ENCODE data around the gene LHX3.
A peak's percentile ranks its signal among the peaks of the same experiment; 100 is the strongest.

Gene LHX3

DNA sequence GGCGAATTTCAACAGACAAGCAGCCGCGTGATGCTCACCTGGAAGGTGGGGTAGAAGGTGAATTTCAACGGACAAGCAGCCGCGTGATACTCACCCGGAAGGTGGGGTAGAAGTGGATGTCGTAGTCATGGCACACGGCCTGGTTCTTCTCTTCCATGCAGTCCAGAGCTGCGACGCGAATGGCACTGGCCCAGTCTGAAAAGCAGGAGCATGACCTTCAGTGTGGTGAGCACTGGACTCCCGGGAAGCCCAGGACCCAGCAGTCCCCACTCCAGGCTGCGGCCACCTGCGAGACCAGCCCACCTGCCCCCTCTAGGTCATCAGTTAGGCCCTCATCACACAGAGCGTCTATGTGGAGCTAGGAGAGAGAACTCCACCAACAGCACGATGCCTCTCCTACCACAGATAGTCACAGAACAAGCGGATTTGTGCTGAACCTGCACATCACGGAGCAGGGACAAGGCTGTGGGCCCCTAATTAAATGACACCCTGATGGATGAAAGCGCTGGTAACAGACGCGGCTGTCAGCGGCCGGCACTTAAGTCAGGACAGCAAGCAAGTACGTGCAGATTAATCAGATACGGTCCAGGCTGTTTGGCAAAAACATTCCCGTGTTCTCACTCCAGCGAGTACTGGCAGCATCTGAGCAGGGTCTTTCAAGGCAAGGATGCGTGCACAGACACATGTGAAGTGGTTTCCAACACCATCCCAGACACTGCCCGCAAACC is 21.9 kb upstream of the LHX3 start:
- no peak for DNase-seq (ENCODE audit: low spot score)

DNA sequence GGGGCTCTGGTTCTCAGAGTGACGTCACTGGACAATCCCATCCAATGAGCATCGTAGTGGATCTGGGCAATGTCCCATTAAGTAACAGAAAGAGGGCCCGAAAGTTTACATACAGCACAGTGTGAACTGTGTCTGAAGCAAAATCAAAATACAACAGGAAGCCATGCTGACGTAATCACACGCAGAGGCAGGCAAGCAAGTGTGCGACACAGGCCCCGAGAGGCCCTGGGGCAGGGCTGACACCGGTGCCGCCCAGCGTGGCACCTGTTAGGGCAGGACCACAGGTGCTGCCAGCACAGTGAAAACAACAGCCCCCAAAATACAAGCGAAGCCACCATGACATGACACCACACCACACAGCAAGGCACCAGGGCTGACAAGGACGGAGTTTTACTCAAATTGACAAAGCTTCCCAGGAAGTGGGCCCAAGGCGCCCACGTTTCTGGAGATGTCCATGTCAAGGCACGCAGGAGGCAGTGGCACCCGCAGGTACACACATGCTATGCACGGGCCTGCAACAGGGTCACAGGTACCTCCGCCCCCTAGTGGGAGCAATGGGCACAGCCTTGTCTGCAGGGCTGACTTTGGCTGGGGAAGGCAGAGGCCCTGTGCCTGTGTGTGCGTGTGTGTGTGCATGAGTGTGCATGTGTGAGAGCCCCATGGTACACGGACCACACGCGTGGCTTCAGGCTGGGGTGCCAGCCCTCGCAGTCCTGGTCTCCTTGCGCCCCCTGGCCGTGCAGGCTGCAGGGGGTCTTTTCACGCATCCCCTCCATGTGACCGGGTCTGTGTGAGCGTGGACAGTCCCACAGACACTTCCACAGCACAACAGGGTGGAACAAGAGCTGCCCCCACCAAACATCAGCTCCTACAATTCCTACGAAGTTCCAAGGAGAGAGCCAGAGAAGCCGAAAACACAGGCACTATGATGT is 21.1 kb upstream of the LHX3 start:
- DNase-seq (ENCODE audit: low spot score) = peak; percentile 84

DNA sequence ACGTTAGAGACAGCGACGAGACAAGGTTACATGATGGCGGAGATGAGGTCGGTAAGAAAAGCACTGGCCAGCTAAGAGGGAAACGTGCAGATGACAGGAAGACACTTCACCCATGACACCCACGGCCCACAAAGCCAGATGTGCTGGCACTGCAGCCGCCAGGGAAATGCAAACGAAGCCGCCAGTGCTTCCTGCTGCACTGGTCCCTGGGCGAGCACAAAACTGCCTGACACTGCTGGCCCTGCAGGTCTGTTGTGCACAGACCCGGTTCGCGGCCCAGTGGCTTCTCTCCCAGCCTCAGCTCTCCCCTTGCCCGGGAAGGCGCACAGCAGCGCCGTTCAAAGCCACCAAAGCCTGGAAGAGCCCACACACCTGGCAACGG is 20.4 kb upstream of the LHX3 start:
- DNase-seq (ENCODE audit: low spot score) = no peak

DNA sequence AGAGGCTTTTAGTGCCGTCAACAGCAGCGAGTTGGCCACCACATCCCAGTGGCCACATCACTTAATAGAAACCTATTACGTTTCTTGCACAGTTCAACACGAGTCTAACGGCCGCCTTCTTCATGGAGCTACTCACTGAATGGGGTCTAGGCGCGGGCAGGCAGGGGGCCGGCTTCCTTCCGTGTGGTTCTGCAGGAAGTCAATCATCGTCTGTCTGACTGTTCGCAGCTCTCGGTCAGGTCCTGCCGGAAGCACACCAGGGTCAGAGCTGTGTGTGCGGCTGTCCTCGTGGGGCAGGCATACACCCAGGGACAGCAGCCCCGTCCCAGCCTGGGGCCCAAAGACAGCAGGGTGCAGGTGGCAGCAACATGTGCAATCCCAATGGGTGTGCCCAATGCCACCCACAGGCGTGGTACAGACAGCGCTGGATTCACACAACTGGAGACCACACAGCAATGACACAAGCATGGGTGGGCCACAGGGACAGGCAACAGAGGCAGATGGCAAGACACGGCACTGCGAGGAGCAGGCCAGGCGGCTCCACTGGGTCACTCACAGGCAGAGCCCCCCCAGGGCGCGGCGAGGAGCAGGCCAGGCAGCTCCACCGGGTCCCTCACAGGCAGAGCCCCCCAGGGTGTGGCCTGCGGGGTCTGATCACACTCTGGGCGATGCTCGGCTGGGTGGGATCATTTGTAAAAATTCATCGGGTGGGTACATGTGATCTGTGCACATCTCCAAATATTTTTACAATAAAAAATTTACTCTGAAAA is 19.1 kb upstream of the LHX3 start:
- DNase-seq (ENCODE audit: low spot score) = no peak

DNA sequence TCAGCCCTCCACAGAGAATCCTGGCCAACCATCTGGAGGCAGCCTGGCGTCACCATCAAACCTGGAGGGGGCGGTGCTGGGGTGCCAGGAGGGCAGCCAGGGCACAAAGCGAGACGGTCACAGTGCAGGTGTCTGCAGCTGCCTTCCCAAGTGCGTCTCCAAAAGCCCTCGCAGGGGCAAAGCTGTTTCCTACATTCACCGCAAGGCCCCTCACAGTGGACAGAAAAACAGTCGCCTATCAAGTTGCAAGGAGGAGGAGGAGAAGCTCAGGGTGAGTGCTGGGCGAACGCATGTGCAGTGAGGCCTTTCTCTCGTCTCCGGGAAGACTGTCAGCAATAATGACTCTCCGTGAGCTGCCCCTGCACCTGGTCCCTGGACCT is 18.0 kb upstream of the LHX3 start:
- no peak for DNase-seq (ENCODE audit: low spot score)

DNA sequence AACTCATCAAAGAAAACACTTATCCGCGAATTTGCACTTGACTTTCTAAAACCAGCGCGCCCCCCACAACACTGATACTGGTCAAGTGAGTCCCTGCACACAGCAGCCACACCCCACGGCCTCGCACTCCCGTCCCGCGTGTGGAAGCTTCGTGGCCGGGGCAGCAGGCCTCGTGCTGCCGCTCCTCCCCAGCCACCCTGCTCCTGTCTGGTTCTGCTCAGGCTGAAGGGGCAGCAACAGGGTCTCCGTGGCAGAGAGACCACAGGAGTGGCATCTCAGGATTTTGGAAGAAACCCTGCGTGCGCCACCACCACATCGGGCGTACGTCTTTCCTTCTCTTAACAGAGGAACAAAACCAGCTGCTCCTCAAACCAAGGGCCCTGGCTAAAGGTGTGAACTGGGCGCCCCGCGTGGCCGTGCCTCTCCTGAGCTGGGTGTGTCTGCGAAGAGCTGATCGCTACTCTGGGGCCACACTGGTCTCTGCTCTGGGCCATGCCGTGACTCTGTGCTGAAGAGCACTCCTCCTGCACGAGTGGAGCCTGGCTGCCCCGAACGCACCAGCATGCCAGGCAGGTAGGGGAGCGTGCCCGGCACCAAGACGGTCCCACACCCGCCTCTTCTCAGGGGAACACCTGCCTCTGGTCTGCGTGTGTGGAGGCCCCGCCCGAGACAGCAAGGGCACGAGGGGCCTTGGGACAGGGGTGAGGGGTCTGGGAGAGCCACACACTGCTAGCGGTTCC is 17.4 kb upstream of the LHX3 start:
- DNase-seq (ENCODE audit: low spot score) = no peak

DNA sequence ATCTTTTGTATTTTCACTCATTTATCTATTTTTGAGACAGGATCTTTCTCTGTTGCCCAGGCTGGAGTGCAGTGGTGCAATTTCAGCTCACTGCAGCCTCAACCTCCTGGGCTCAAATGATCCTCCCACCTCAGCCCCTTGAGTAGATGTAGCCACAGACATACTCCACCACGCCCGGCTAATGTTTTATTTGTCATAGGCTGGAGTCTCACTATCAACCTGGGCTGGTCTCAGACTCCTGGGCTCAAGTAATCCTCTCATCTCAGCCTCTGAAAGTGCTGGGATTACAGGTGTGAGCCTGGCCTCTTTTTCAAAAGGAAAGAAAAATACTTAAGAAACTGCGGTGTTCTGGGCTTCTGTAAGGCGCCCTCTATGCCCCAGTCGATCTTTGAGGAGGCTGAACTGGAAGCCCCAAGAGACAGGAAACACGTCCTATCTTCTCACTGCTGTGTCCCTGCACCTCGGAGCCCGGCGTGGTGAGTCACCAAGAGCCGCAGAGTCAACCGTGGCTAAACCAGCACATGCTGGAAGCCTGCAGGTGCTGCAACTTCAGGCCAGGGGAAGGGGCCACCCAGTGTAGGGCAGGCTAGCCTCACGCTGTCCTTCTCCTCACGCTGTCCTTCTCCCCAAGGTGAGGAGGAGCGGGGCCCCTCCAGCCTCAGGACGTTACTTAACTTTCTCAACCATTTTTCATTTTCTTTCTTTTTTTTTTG is 15.2 kb upstream of the LHX3 start:
- no peak for DNase-seq (ENCODE audit: low spot score)

DNA sequence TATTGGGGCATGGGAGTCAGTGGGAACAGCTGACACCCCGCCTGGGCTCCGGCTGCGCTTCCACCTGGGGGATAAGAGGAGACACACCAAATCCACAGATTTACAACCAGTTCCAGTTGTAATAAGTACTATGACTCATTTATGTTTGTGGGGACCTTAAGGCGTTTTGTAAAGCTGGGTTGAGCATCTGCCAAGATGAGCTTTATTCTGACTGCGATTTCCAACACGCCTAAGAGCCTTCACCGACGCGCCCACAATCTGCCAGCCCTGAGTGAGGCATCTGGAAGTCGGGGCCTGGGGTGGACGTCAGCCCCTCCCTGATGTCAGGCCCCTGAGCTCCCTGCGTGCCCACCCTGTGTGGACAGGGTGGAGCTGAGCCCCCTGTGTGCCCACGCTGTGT is 14.3 kb upstream of the LHX3 start:
- no peak for DNase-seq (ENCODE audit: low spot score)

DNA sequence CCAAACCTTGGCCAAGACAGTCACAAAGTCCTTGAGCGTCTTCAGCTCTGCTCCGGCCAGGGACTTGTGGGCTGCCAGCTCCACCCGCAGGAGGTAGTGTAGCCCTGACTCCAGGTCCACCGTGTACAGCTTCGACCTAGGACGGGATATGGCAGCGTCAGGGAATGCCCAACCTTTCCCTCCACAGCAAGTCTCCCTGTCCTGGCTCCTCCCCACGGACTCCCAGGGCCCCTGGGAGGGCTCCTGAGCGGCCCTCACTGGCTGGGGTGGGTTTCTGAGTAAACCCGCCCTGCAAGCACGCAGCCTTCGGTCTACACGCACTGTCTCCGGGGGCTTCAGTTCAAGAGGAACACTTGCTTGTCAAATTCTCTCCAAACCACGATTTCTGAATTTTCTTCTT is 13.7 kb upstream of the LHX3 start:
- no peak for DNase-seq (ENCODE audit: low spot score)

DNA sequence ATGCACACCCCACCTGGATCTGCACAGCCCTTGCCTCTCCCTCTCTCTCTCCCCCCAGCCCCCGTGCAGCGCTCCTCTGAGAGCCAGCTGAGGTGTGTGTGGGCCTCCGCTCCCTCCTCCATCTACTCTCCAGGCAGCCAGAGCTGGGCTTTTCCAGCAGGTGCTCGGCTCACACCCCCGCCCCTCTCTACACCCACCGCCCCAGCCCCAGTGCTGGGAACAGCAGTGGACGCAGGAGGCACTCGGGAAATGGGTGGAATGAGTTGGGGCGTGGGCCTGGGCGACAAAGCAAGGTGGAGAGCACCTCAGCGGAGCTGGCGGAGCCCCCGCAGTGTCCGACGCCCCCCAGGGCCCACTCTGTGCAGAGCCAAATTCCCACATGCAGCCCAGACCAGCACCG is 13.3 kb upstream of the LHX3 start:
- DNase-seq (ENCODE audit: low spot score) = no peak

DNA sequence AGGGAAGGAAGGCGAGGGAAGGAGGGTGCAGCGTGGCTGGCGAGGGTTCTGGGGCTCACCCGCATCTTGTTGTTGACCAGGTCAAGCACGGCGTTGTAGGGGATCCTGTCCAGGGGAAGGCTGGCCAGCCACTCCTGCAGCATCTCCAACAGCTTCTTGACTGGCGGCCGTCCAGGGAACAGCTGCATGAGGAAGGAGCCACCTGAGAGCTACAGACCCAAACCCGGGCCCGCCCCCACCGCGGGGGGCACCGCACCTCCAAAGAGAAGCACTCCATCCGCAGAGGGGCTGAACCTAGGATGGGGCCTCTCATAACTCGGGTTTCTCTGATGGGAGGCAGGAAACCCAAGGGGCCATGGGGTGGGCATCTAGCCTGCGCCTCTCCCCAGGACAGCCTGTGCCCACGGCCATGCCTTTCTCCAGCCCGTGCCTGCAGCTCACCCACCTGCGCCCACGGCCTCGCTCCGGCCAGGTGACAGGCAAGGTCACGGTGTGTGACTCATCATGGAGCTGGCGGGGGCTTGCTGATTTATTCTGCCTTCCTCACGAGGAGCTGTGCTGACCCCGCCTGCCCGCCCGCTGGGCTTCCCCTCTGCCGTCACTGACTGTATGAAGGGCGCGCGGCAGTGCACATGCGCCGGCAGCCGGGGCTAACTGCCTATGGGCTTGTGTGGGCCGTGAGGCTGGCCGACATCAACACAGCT is 11.8 kb upstream of the LHX3 start:
- no peak for DNase-seq (ENCODE audit: low spot score)

DNA sequence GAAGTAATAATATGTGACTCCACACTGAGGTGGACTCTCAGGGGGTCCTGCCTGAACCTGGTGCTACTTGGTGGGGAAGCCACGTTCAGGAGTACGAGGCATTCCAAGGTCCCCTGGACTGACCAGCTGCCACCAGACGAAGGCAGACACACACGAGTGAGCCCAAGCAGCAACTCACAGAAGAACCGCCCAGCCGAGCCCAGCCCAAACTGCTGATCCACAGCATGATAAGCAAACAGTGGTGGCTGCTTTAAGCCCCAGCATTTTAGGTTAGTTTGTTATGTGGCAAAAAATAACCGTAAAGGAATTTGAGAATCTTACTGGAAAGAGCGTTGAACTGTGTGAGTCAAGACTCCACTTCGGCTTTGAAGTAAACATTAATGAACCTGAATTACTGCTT is 8.8 kb upstream of the LHX3 start:
- DNase-seq (ENCODE audit: low spot score) = no peak

DNA sequence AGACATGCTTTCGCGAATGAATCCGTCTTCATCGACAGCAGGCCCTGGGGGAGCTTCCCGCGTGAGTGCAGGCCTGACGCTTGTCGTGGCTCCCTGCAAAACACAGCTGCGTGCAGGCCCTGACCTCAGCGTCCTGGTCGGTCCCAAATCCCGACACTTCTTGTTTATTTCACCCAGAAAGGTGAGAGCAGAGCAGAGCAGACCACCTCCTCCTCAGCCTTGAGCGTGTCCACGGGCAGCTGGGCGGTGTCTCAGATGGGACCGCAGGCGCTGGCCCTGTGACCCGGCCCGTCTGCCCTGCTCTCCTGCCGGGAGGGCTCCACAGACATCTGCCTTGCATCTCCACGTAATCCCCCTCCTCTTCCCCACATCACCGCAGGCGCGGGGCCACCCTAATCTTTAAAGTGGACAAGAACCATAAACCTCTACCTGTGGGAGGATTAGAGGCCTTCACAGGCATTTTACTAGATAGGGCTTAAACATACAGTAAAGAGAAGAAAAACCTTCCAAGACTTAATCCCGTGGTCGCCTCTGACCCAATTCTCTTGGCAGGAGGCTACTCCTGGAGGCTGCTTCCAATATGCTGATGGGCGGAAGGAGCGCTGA is 7.5 kb upstream of the LHX3 start:
- no peak for DNase-seq (ENCODE audit: low spot score)

DNA sequence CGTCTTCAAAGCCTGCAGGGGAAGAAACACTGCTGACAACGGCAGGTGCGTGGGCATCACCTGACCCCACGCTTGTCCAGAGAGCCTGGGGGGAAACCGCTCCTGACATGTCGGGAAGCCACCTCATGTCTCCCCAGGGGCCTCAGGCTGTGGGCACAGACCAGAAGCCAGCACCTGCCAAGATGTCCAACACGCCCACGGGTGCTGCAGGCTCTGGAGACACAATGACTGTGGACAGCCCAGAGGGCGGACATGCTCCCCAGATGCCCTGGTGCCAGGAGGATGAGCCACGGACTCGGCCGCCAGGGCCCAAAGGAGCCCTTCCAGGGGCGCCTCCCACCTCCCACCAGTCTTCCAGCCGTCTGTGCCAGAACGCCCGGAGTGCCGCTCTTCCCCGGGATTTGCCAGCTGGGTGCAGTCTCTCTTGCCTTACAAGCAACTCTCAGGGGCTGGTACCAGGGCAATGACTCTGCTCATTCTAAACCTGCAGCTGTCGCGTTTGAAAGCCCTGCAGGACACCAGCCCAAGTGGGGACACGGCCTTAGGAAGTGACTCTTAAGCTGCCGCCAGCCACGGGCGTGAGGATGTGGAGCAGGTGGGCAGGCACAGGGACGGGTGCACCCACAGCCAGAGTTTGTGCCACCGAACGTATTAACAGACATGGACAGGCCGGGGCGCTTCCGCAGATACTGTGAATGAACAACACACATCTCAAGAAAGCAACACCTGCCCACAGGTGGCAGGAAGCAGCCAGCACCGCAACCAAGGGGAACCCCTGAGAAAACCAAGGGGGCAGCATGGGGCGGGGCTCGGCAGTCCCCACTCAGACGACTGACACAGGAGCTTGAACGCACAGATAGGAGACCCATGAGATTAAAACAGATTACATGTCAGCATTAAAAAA is 6.8 kb upstream of the LHX3 start:
- no peak for DNase-seq (ENCODE audit: low spot score)

DNA sequence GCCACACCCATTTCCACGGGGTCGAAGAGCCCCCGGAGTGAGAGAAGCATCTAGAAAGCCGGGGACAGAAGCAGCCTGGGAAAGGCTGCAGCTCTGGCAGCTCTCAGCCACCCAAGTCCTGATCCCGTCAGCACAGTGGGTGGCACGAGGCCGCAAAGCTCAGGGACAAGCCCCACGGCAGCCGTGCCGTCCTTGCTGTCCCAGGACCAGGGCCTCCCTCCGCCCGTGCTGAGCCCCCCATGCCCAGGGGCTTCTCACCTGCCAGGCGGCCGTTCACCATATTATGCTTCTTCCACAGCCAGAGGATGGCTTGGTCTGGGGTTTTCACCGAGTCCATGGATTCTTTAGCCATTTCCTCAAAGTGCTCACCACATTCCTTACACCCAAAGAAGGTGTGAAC is 6.1 kb upstream of the LHX3 start:
- DNase-seq (ENCODE audit: low spot score) = no peak

DNA sequence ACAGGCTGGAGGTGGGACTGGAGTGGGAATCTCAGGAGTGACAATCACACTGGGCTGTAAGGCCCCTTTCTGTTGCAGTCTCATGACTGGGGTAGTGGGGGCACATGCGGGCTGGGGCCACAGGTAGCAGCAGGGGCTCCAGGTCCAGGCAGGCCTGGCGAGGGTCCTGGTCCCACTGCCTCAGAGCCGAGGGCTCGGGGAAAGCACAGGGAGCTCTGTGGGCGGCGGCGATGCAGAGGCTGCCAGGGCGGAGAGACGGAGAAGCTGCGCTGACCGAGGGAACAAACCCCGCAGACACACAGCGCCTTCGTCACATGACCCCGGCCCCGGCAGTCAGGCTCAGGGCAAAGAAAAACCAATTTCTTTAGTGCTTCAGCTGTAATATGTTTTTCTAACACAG is 5.3 kb upstream of the LHX3 start:
- no peak for DNase-seq (ENCODE audit: low spot score)

DNA sequence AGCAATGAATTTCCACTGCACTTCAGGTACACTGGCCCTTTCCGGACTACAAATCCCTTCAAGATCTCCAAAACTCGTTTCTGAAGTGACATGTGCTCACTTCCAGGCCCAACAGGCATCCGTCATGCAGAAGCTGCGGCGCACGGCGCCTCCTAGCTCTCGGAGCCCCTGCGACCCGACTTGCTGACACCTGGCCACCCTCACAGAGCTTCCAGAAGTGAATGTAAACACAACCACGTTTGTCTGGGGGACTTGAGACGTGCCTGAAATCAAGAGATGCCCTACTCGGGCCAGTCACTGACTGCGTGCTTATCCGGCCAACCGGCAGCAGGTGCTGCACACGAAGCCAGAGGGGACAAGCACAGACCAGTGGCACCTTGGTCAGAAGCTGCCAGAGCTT is 4.9 kb upstream of the LHX3 start:
- DNase-seq (ENCODE audit: low spot score) = no peak

DNA sequence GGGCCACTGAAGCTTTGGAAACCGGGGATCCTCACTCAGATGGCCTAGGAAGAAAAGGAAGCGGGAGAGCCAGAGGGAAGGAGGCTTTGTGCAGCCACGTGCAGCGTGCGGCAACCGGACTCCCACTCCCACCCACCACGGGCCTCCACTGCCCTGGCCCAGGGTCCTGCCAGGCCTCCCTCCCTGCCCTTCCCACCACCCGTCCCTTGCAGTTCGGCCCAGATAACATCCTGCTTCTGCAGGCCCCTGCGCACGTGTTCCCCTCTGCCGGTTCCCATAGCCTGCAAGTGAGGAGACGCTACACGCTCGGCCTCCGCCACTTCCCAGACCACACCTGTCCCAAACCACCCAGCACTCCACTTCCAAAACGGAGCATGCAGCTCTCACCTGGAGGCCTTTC is 4.3 kb upstream of the LHX3 start:
- no peak for DNase-seq (ENCODE audit: low spot score)

DNA sequence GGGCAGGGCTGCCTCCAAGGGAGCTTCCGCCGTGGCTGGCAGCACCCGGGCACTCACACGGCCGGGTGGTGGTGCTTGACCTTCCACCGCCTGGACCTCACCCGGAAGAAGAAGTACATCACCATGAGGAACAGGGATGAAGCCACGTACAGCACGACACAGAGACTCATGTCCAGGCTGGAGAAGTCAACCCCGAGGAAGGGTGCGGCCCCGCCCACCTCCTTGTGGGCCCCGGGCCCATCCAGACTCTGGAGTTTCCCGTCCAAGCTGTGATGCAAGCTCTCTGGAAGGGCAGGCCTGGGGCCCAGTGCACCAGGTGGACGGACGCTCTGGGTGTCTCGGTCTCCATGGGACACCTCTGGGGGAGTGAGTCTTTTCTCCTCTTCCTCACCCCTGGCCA is 3.7 kb upstream of the LHX3 start:
- no peak for DNase-seq (ENCODE audit: low spot score)

Data from ecto neural progenitor cell (in vitro differentiated cells).